Measurements from ENCODE around the gene SH3BP1.

Gene SH3BP1

GRCh38 chr22:37616201-37617083, 23.0 kb upstream of the SH3BP1 start:
- DNase-seq (ENCODE audit: low read depth, low spot score) = no peak

GRCh38 chr22:37617431-37617830, 22.0 kb upstream of the SH3BP1 start:
- no peak for DNase-seq (ENCODE audit: low read depth, low spot score)

GRCh38 chr22:37618072-37618656, 21.3 kb upstream of the SH3BP1 start:
- DNase-seq (ENCODE audit: low read depth, low spot score) = no peak

GRCh38 chr22:37618674-37619073, 20.8 kb upstream of the SH3BP1 start:
- DNase-seq (ENCODE audit: low read depth, low spot score) = no peak

- no peak for DNase-seq (ENCODE audit: low read depth, low spot score)
Observed at GRCh38 chr22:37619991-37620390, 19.5 kb upstream of the SH3BP1 start.

GRCh38 chr22:37621352-37621860, 18.1 kb upstream of the SH3BP1 start:
- no peak for DNase-seq (ENCODE audit: low read depth, low spot score)

- DNase-seq (ENCODE audit: low read depth, low spot score) = peak; percentile 59
Observed at GRCh38 chr22:37623075-37624016, 16.1 kb upstream of the SH3BP1 start.

- DNase-seq (ENCODE audit: low read depth, low spot score) = no peak
Observed at GRCh38 chr22:37624017-37624365, 15.5 kb upstream of the SH3BP1 start.

GRCh38 chr22:37624876-37625275, 14.6 kb upstream of the SH3BP1 start:
- no peak for DNase-seq (ENCODE audit: low read depth, low spot score)

GRCh38 chr22:37625737-37626136, 13.7 kb upstream of the SH3BP1 start:
- DNase-seq (ENCODE audit: low read depth, low spot score) = no peak

GRCh38 chr22:37626144-37626543, 13.3 kb upstream of the SH3BP1 start:
- DNase-seq (ENCODE audit: low read depth, low spot score) = no peak

GRCh38 chr22:37626556-37627075, 12.9 kb upstream of the SH3BP1 start:
- no peak for DNase-seq (ENCODE audit: low read depth, low spot score)

GRCh38 chr22:37627121-37627520, 12.3 kb upstream of the SH3BP1 start:
- DNase-seq (ENCODE audit: low read depth, low spot score) = no peak

- no peak for DNase-seq (ENCODE audit: low read depth, low spot score)
Observed at GRCh38 chr22:37627545-37627944, 11.9 kb upstream of the SH3BP1 start.

GRCh38 chr22:37628830-37629229, 10.6 kb upstream of the SH3BP1 start:
- no peak for DNase-seq (ENCODE audit: low read depth, low spot score)

- no peak for DNase-seq (ENCODE audit: low read depth, low spot score)
Observed at GRCh38 chr22:37629928-37630327, 9.5 kb upstream of the SH3BP1 start.

- no peak for DNase-seq (ENCODE audit: low read depth, low spot score)
Observed at GRCh38 chr22:37630839-37631435, 8.5 kb upstream of the SH3BP1 start.

GRCh38 chr22:37631448-37632173, 7.9 kb upstream of the SH3BP1 start:
- DNase-seq (ENCODE audit: low read depth, low spot score) = no peak

GRCh38 chr22:37632174-37633088, 7.0 kb upstream of the SH3BP1 start:
- DNase-seq (ENCODE audit: low read depth, low spot score) = no peak
